Fibroblast of lung (primary cell): ENCODE data around the gene ARHGAP6. TPM values are rescaled to one million over a fixed set of nuclear protein-coding genes. Genes with fewer than 3 reads are reported as not detected.

ENCODE experiments used
- DNase-seq, 2 donors: peaks; one replicate each; pipeline versions ENCODE4 v3.0.0 to v3.0.0-alpha.2; 2010; ENCODE audit warnings: low read depth in 2 of 2
- H2AFZ ChIP-seq: 2 replicates; pipeline ENCODE4 v1.5.1; 2012; ENCODE audit warnings: low read length, control low read depth, inconsistent platforms
- H3K27ac ChIP-seq: 2 replicates; pipeline ENCODE4 v1.5.1; 2011; ENCODE audit warnings: low read length, control low read depth; ENCODE audit not compliant: insufficient read depth
- H3K27me3 ChIP-seq: 2 replicates; pipeline ENCODE4 v1.5.1; 2011; ENCODE audit warnings: mild to moderate bottlenecking, low read length; ENCODE audit not compliant: control insufficient read depth, insufficient read depth
- H3K36me3 ChIP-seq: 2 replicates; pipeline ENCODE4 v1.5.1; 2011; ENCODE audit warnings: low read length; ENCODE audit not compliant: control insufficient read depth, insufficient read depth
- H3K4me1 ChIP-seq: 2 replicates; pipeline ENCODE4 v1.5.1; 2011; ENCODE audit warnings: low read length; ENCODE audit not compliant: control insufficient read depth, insufficient read depth; ENCODE audit errors: extremely low read depth
- H3K4me2 ChIP-seq: 2 replicates; pipeline ENCODE4 v1.5.1; 2011; ENCODE audit warnings: low read length, control low read depth; ENCODE audit not compliant: insufficient read depth; ENCODE audit errors: extremely low read depth
- H3K4me3 ChIP-seq, 4 experiments: fragments of 200-600 bp in 1 of 4; sonication (generic) in 1 of 4; replicated peaks in 1 of 4; 2 replicates each; pipeline ENCODE4 v1.5.1; 2011 to 2016; ENCODE audit warnings: low read length in 4 of 4, low read depth in 3 of 4, mild to moderate bottlenecking in 3 of 4, control low read depth in 2 of 4, inconsistent platforms in 1 of 4, mixed read lengths in 1 of 4; ENCODE audit not compliant: insufficient read depth in 1 of 4; ENCODE audit errors: control extremely low read depth in 1 of 4
- H3K79me2 ChIP-seq: 2 replicates; pipeline ENCODE4 v1.5.1; 2012; ENCODE audit warnings: mild to moderate bottlenecking, low read length, inconsistent platforms; ENCODE audit not compliant: control insufficient read depth, insufficient read depth
- H3K9ac ChIP-seq: 2 replicates; pipeline ENCODE4 v1.5.1; 2011; ENCODE audit warnings: mild to moderate bottlenecking, low read length, control low read depth; ENCODE audit not compliant: insufficient read depth
- H3K9me3 ChIP-seq: 2 replicates; pipeline ENCODE4 v1.5.1; 2012; ENCODE audit warnings: low read depth, low read length; ENCODE audit not compliant: control insufficient read depth, insufficient read depth
- H4K20me1 ChIP-seq: 2 replicates; pipeline ENCODE4 v1.5.1; 2011; ENCODE audit warnings: low read length; ENCODE audit not compliant: control insufficient read depth, insufficient read depth; ENCODE audit errors: extremely low read depth
- CTCF ChIP-seq, 2 donors: IDR thresholded peaks in 1 of 2; conservative IDR thresholded peaks in 1 of 2; 1 replicate in 1 of 2; 2 replicates in 1 of 2; pipeline ENCODE4 v1.5.1; 2011 to 2012; ENCODE audit warnings: low read length in 2 of 2, control low read depth in 1 of 2, inconsistent platforms in 1 of 2, low read depth in 1 of 2, mild to moderate bottlenecking in 1 of 2
- EZH2 ChIP-seq: IDR thresholded peaks from 2 replicates; pipeline ENCODE4 v1.5.1; 2012; ENCODE audit warnings: low read length, control low read depth, mild to moderate bottlenecking; ENCODE audit errors: missing control alignments
- polyA plus RNA-seq, 2 donors: library from polyadenylated mRNA; depleted of rRNA in 1 of 2; stranded (reverse) in 1 of 2; unstranded in 1 of 2; fragments of >200 nt; gene quantifications; 2 replicates each; pipeline ENCODE4 v1.2.1, GENCODE V29; 2011 to 2012; ENCODE audit warnings: missing spikeins in 1 of 2
- total RNA-seq: library from RNA; depleted of rRNA; stranded (reverse); fragments of >200 nt; gene quantifications from 2 replicates; pipeline ENCODE4 v1.2.1, GENCODE V29; 2014

The ARHGAP6 gene
- total and polyA plus RNA-seq, 2 donors (not counting 1 experiment from before 2014, with no cell fraction given) = 5.9 to 11.7 TPM

GRCh38 chrX:11670316-11670715 is 4.6 kb upstream of the ARHGAP6 start:
- DNase-seq = no peak
- Histone ChIP-seq H3K79me2 (no peaks in the 10 kb centered on the region), H3K27ac (no peak overlapping the region), H3K4me1 (no peaks in the 10 kb centered on the region), H2AFZ (no peak overlapping the region), H3K27me3 (no peaks in the 10 kb centered on the region), H3K4me3 (no peak overlapping the region), H3K9ac (no peak overlapping the region), H4K20me1 (no peaks in the 10 kb centered on the region), H3K9me3 (no peaks in the 10 kb centered on the region), H3K4me2 (no peak overlapping the region), H3K36me3 (no peaks in the 10 kb centered on the region)
- TF ChIP-seq EZH2 (no peak), CTCF (conservative IDR thresholded peaks at IDR 0.05 in 1 of 2, IDR thresholded peaks at IDR 0.05 in 1 of 2; ENCODE audit: low read depth in 1 of 2, low read length in 2 of 2) (no peak)

GRCh38 chrX:11666952-11667685 is 1.4 kb upstream of the ARHGAP6 start:
- Histone ChIP-seq H4K20me1 (no peaks in the 10 kb centered on the region), H3K79me2 (no peaks in the 10 kb centered on the region), H3K36me3 (no peaks in the 10 kb centered on the region), H3K27ac (no peak overlapping the region), H3K4me3 (peak overlapping the region in 1 of 4 experiments; percentile 67), H3K4me1 (no peaks in the 10 kb centered on the region), H3K27me3 (no peaks in the 10 kb centered on the region), H3K9me3 (no peaks in the 10 kb centered on the region), H3K9ac (no peak overlapping the region), H2AFZ (no peak overlapping the region), H3K4me2 (no peak overlapping the region)
- TF ChIP-seq CTCF (conservative IDR thresholded peaks at IDR 0.05 in 1 of 2, IDR thresholded peaks at IDR 0.05 in 1 of 2; ENCODE audit: low read depth in 1 of 2, low read length in 2 of 2) (no peak), EZH2 (no peak)
- DNase-seq = no peak

DNA sequence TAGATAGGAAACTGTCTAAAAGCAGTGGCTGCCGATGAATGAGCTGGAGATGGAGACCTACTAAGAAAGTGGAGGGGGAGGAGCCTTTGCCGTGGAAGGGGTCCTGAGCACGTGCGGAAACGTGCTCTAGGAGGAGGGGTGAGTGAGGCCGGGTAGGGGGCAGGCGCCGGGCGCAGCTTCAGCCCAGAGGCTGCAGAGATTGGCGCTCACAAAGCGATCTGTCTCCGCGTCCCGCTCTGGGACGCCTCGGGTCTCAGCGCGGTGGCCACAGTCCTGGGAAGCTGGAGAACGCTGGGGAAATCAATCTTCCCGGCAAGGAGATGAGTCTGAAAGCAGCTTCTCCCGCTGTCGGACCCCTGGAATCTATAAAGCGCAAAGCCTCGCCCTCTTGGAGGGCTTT is 444 bp upstream of the ARHGAP6 start:
- Histone ChIP-seq H3K4me2 (peak overlapping the region; percentile 68), H3K9me3 (no peaks in the 10 kb centered on the region), H3K27ac (no peak overlapping the region), H3K36me3 (no peaks in the 10 kb centered on the region), H3K79me2 (no peaks in the 10 kb centered on the region), H3K4me1 (no peaks in the 10 kb centered on the region), H4K20me1 (no peaks in the 10 kb centered on the region), H2AFZ (peak overlapping the region; percentile 64), H3K9ac (no peak overlapping the region), H3K4me3 (peak overlapping the region; percentile 44 to 67 (median 59)), H3K27me3 (no peaks in the 10 kb centered on the region)
- DNase-seq = peak in 1 of 2 donors; percentile 33
- no peak for TF ChIP-seq CTCF (conservative IDR thresholded peaks at IDR 0.05 in 1 of 2, IDR thresholded peaks at IDR 0.05 in 1 of 2; ENCODE audit: low read depth in 1 of 2, low read length in 2 of 2)
- no peak for TF ChIP-seq EZH2
